ENCODE measurements around the gene CDKN2A. TPM values are rescaled to one million over a fixed set of nuclear protein-coding genes. Genes with fewer than 3 reads are reported as not detected.

The CDKN2A gene
- polyA plus RNA-seq, 1 experiment, result 29.7 TPM

DNA sequence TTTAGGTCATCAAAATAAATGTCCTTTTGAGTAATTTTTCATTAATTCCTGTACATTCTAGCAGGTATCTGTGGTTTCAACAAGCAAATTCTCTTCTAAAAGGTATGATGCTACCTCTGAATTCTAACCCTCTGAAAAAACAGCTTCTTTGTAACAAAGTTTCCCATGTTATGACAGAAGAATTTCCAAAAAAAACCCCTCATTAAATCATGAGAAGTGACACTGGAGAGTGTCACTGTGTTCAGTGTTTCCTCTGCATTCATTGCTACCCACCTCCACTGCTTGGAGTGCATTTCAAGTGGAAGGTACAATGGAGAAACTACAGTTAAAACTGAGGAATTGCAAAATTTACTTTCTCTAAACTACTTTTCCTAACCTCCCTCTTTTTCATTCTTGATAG, 10.1 kb downstream of the CDKN2A start:
- H3K27ac ChIP-seq (ENCODE audit: low read depth, low read length), result no peak overlapping the region
- no peak overlapping the region for H3K4me3 ChIP-seq (ENCODE audit: low read depth, low read length)
- ChIA-PET POLR2A (interaction anchor here (0.5 kb wide), 1 partner anchor 25 kb away, joined by 3 read pairs; the partner anchor contains the start of gene CDKN2B), CTCF (interaction anchor here (0.6 to 3.2 kb wide), 3 partner anchors 24 to 260 kb away, joined by 3 to 18 read pairs (median 4); partner anchors contain the start of gene CDKN2B)
- no peak for DNase-seq (ENCODE audit: low read depth, low spot score)
- H3K27me3 ChIP-seq (ENCODE audit: control insufficient read depth, insufficient read depth, low read length), result peaks cover 2% of the 10 kb centered on the region
- TF ChIP-seq, protein P1, sequence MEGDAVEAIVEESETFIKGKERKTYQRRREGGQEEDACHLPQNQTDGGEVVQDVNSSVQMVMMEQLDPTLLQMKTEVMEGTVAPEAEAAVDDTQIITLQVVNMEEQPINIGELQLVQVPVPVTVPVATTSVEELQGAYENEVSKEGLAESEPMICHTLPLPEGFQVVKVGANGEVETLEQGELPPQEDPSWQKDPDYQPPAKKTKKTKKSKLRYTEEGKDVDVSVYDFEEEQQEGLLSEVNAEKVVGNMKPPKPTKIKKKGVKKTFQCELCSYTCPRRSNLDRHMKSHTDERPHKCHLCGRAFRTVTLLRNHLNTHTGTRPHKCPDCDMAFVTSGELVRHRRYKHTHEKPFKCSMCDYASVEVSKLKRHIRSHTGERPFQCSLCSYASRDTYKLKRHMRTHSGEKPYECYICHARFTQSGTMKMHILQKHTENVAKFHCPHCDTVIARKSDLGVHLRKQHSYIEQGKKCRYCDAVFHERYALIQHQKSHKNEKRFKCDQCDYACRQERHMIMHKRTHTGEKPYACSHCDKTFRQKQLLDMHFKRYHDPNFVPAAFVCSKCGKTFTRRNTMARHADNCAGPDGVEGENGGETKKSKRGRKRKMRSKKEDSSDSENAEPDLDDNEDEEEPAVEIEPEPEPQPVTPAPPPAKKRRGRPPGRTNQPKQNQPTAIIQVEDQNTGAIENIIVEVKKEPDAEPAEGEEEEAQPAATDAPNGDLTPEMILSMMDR (IDR thresholded peaks at IDR 0.05; ENCODE audit: low read depth, low read length), result no peak
- no peaks in the 10 kb centered on the region for H3K9me3 ChIP-seq (ENCODE audit: control insufficient read depth, insufficient read depth, low read length)

DNA sequence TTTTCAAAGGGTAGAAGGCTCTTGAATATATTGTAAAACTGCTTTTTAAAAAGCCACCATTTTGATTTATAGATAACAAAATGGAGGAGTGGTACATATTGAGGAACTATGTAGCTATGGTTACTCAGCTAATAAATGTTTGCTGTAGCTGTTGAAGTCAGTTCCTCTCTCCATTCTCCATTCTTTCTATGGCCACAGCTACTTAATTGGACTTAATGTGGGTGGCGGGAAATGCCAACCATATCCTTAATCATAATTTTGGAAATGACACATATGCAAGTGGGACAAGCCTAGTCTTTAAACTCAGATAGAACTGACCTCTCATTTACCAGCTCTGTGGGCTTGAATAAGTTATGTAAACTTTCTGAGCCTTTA, 10.6 kb downstream of the CDKN2A start:
- POLR2A ChIA-PET, result interaction anchor here (0.5 kb wide), 1 partner anchor 25 kb away, joined by 3 read pairs; the partner anchor contains the start of gene CDKN2B
- CTCF ChIA-PET, result interaction anchor here (0.6 to 3.2 kb wide), 2 partner anchors 25 to 261 kb away, joined by 4 to 18 read pairs; partner anchors contain the start of gene CDKN2B
- no peak for DNase-seq (ENCODE audit: low read depth, low spot score)
- Histone ChIP-seq H3K27ac (ENCODE audit: low read depth, low read length) (no peak overlapping the region), H3K9me3 (ENCODE audit: control insufficient read depth, insufficient read depth, low read length) (no peaks in the 10 kb centered on the region), H3K27me3 (ENCODE audit: control insufficient read depth, insufficient read depth, low read length) (peaks cover 6% of the 10 kb centered on the region), H3K4me3 (ENCODE audit: low read depth, low read length) (no peak overlapping the region)
- TF ChIP-seq, protein P1 (IDR thresholded peaks at IDR 0.05; ENCODE audit: low read depth, low read length), result no peak

DNA sequence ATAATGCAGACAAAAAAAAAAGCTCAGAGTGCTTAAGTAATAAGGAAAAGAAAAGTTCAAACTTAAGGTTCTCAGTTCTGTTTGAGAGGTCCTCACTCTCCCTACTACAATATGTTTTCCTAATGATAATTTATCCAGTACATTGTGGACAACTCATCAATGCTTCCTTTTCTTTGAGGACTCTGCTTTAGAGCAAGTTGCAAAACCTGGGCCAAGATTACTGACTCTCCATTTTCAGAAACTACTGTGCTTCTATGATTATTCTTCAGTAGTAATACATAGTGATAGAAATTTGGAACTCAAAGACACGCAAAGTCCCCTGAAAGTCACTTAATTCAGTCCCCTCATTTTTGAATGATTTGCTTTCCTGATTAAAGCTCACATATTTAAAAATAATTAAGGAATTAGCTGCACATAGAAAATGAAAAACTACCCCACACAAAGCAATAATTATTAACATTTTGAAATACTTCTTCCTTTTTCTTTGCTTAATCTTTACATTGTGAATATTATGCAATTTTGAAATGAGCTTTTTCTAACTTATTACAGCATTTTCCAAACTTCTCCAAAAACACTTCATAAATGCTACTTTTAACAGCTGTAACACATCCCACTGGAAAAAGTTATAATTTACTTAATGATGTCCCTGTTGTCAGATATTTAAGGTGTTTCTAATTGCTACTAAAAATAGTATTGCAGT, 11.2 kb downstream of the CDKN2A start:
- H3K27ac ChIP-seq (ENCODE audit: low read depth, low read length), result no peak overlapping the region
- no peak for DNase-seq (ENCODE audit: low read depth, low spot score)
- ChIA-PET POLR2A (no interaction called here), CTCF (interaction anchor here (1.1 to 3.2 kb wide), 2 partner anchors 25 to 261 kb away, joined by 4 to 18 read pairs; partner anchors contain the start of gene CDKN2B)
- H3K9me3 ChIP-seq (ENCODE audit: control insufficient read depth, insufficient read depth, low read length), result no peaks in the 10 kb centered on the region
- no peak overlapping the region for H3K4me3 ChIP-seq (ENCODE audit: low read depth, low read length)
- TF ChIP-seq, protein P1 (IDR thresholded peaks at IDR 0.05; ENCODE audit: low read depth, low read length), result no peak
- H3K27me3 ChIP-seq (ENCODE audit: control insufficient read depth, insufficient read depth, low read length), result peaks cover 6% of the 10 kb centered on the region

DNA sequence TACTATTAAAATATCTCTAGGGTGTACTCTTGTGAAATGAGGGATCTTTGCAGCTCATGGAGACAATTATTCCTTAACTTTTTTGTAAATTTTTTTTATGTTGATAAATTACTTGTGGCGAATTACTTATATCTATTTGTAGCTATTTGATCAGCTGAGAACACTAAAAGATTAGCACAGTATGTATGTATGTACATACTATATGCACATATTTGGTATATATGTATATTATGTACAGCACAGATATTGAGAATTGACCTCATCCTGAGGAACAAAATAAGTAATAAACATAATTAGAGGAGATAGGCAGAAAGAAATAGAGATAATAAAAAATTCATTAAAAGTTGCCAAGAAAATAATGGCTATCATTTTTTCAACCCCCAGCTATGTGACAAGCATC, 11.8 kb downstream of the CDKN2A start:
- ChIA-PET POLR2A (no interaction called here), CTCF (interaction anchor here (1.1 to 3.2 kb wide), 2 partner anchors 26 to 262 kb away, joined by 4 to 18 read pairs; partner anchors contain the start of gene CDKN2B)
- Histone ChIP-seq H3K27ac (ENCODE audit: low read depth, low read length) (no peak overlapping the region), H3K4me3 (ENCODE audit: low read depth, low read length) (no peak overlapping the region), H3K9me3 (ENCODE audit: control insufficient read depth, insufficient read depth, low read length) (no peaks in the 10 kb centered on the region), H3K27me3 (ENCODE audit: control insufficient read depth, insufficient read depth, low read length) (peaks cover 12% of the 10 kb centered on the region)
- TF ChIP-seq, protein P1 (IDR thresholded peaks at IDR 0.05; ENCODE audit: low read depth, low read length), result no peak
- no peak for DNase-seq (ENCODE audit: low read depth, low spot score)

DNA sequence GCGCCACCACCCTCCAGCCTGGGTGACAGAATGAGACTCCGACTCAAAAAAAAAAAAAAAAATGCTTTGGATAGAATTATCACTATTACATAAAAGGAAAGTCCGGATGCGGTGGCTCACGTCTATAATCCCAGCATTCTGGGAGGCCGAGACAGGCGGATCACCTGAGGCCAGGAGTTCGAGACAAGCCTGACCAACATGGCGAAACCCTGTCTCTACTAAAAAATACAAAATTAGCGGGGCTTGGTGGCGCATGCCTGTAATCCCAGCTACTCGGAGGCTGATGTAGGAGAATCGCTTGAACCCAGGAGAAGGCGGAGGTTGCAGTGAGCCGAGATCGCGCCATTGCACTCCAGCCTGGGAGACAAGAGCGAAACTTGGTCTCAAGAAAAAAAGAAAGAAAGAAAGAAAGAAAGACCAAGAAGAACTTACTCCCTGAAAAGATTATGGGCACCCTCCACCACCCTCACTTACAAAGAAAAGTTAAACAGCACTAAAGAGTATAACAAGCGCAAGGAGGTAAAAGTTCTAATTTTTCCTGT, 17.8 kb downstream of the CDKN2A start:
- Histone ChIP-seq H3K27ac (ENCODE audit: low read depth, low read length) (no peak overlapping the region), H3K27me3 (ENCODE audit: control insufficient read depth, insufficient read depth, low read length) (peaks cover 52% of the 10 kb centered on the region), H3K9me3 (ENCODE audit: control insufficient read depth, insufficient read depth, low read length) (no peaks in the 10 kb centered on the region; the same call in 1 of the 2 replicates), H3K4me3 (ENCODE audit: low read depth, low read length) (no peak overlapping the region)
- POLR2A ChIA-PET, result no interaction called here
- CTCF ChIA-PET, result interaction anchor here (1.5 to 3.3 kb wide), 4 partner anchors 32 to 268 kb away, joined by 3 to 14 read pairs (median 10); partner anchors contain the start of gene CDKN2B
- TF ChIP-seq, protein P1 (IDR thresholded peaks at IDR 0.05; ENCODE audit: low read depth, low read length), result no peak
- DNase-seq (ENCODE audit: low read depth, low spot score), result no peak
